ENCODE measurements around the gene ZNF804B.

ZNF804B gene

DNA sequence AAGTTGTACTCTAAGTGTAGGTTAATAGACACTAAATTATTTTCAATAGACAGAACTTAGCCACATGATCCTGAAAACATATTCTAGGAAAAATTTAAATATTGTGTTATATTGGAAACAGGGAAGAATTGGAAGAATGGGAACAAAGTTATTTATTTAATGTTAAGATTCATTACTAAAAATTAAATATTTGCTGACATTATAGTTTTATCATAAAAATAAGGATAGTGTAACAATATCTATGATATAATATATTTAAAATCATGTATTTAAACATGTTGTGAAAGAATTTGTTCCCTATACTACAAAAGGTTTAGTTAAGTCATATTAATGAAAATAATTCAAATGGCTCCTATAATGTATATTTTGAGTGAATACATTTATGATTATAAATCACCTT, 156.1 kb downstream of the ZNF804B start:
- H3K27ac ChIP-seq = no peak overlapping the region
- H3K4me3 ChIP-seq = no peak overlapping the region
- no peak for DNase-seq (ENCODE audit: low spot score)
- TF ChIP-seq, protein P1, sequence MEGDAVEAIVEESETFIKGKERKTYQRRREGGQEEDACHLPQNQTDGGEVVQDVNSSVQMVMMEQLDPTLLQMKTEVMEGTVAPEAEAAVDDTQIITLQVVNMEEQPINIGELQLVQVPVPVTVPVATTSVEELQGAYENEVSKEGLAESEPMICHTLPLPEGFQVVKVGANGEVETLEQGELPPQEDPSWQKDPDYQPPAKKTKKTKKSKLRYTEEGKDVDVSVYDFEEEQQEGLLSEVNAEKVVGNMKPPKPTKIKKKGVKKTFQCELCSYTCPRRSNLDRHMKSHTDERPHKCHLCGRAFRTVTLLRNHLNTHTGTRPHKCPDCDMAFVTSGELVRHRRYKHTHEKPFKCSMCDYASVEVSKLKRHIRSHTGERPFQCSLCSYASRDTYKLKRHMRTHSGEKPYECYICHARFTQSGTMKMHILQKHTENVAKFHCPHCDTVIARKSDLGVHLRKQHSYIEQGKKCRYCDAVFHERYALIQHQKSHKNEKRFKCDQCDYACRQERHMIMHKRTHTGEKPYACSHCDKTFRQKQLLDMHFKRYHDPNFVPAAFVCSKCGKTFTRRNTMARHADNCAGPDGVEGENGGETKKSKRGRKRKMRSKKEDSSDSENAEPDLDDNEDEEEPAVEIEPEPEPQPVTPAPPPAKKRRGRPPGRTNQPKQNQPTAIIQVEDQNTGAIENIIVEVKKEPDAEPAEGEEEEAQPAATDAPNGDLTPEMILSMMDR (IDR thresholded peaks at IDR 0.05) = no peak

DNA sequence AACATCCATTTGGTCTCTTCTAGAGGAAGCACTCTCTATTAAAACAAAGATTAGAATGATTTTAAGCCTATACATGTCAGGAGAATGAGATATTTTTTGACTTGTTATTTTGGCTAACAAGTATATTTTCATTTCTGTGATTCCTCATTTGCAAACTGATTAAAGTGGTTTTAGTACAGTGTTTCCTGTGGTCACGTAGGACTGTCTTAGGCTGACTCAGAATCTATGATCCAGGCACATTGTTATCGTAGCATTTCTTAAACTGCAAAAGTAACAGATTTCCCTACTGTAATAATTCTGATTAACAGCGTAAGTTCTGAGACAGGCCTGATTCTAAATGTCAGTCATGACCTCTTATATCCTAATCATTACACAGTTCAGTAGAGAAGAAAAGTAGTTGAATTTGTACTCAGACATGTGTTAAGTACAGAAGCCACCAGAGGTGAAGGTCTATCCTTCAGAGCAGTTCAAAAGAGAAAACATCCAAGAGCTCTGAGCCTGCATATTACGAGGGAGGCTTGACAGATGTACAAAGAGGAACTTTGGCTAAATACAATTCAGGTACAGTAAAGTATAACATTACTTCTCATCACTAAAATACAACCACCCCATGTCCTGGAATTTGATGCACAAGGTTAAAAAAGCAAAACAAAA, 160.1 kb downstream of the ZNF804B start:
- DNase-seq (ENCODE audit: low spot score) = no peak
- no peak overlapping the region for H3K27ac ChIP-seq

DNA sequence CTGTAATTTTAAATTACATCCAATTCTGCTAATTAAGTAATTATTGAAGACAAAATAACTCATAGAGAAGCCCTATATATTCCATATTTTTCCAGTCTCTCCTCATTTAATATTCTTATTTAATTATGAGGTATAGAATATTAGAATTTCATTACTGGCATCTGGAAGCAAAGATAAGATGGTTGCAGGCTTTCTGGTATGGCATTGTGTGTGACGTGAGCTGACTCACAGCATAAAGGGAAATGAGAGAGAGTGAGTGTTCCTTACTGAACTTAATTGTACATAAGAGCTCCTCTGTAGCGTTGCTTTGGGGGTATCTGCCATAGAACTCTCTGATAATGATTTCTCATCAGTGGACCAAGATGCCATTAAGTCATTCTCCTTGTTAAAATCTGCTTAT, 163.4 kb downstream of the ZNF804B start:
- Histone ChIP-seq H3K27ac (no peak overlapping the region), H3K4me3 (no peak overlapping the region)
- DNase-seq (ENCODE audit: low spot score) = no peak
- TF ChIP-seq, protein P1 (IDR thresholded peaks at IDR 0.05) = no peak

More for the DNA sequence above, 160.1 kb downstream of the ZNF804B start:
- TF ChIP-seq, protein P1 (IDR thresholded peaks at IDR 0.05) = no peak
- H3K4me3 ChIP-seq = no peak overlapping the region

DNA sequence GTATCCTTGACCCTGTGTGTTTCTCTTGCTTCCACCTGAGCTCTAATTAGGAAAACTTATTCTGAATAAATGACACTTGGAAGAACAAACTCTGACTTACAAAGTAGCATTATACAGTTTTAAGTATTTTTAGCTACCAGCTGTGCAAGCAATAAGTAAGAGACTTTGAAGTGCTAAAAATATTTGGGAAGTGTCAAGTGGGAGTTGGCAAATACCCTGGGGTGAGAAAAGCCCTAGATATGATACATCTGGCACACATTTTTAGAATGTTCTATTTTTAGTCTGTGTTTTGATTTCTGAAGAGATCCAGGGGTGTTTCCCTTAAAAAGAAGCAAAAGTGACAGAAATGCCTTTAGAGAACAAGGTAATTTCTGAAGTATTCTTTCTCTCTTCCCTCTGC, 168.8 kb downstream of the ZNF804B start:
- TF ChIP-seq, protein P1 (IDR thresholded peaks at IDR 0.05) = no peak
- Histone ChIP-seq H3K27ac (no peak overlapping the region), H3K4me3 (no peak overlapping the region)
- DNase-seq (ENCODE audit: low spot score) = no peak

DNA sequence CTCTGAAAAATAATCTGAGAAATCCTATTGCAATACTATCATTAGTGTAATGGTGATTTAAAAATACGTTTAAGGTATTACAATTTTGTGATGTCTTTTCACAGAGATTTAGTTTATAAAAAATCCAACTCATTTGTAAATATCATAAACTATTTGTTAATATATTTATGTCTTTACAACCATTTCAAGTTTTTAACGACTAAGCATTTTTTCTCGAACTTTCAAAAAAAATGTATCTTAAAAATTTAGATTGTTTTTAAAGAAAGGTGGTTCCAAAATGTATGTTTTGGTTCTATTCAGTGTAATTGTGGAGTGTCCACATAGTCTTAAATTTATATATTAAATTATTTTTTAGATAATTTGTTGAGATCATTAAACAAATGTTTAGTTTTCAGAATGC, 170.2 kb downstream of the ZNF804B start:
- Histone ChIP-seq H3K27ac (no peak overlapping the region), H3K4me3 (no peak overlapping the region)
- TF ChIP-seq, protein P1 (IDR thresholded peaks at IDR 0.05) = no peak
- no peak for DNase-seq (ENCODE audit: low spot score)

DNA sequence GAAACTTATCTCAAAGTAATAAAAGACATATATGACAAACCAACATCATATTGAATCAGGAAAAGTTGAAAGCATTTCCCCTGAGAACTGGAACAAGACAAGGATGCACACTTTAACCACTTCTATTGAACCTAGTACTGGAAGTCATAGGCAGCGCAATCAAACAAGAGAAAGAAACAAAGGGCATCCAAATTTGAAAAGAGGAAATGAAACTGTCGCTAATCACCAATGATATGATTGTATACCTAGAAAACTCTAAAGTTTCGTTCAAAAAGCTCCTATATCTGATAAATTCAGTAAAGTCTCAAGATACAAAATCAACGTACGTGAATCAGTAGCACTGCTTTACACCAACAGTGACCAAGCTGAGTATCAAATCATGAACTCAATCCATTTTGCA, 173.8 kb downstream of the ZNF804B start:
- no peak overlapping the region for H3K4me3 ChIP-seq
- no peak for DNase-seq (ENCODE audit: low spot score)
- H3K27ac ChIP-seq = no peak overlapping the region
- TF ChIP-seq, protein P1 (IDR thresholded peaks at IDR 0.05) = no peak

DNA sequence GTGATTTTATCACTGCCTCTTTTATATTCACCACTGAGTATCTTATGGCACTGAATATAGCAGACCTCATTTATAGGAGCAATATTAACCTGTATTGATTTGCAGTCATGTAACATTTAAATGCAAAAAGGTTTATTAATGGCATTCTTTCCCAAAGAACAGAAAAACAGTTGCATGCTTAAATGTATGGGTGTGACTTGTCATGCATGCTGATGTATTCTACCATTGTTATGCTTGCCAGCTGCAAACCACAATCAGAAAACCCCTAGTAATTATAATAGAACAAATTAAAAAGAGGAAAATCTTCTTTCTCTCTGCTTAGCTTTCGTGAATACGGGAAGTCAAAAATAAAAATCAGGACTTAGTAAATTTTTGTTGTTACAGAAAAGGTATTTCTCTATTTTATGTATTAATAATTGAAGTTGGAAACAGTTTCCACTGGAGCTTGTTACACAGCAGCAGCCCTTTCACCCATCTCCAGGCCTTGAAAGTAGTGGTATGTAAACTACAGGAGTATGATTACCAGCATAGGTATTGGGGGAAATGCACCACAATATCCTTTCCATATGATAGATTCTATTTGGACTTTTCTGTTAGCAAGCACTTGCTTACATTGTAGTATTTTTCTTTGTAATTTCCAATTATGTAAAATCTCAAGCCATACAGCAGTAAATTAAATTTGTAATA, 183.5 kb downstream of the ZNF804B start:
- no peak overlapping the region for H3K4me3 ChIP-seq
- no peak for DNase-seq (ENCODE audit: low spot score)
- TF ChIP-seq, protein P1 (IDR thresholded peaks at IDR 0.05) = no peak
- H3K27ac ChIP-seq = no peak overlapping the region

All from coronary artery (tissue), 2 donors.